Measurements from ENCODE around the gene GJC2.
A peak's percentile ranks its signal among the peaks of the same experiment; 100 is the strongest.

GJC2 gene

GRCh38 chr1:228114827-228115226, 34.9 kb upstream of the GJC2 start:
- no peak for DNase-seq

- DNase-seq = no peak
Observed at GRCh38 chr1:228117335-228117734, 32.4 kb upstream of the GJC2 start.

GRCh38 chr1:228118040-228118439, 31.7 kb upstream of the GJC2 start:
- DNase-seq = no peak

GRCh38 chr1:228120351-228120750, 29.4 kb upstream of the GJC2 start:
- DNase-seq = no peak

GRCh38 chr1:228120857-228121489, 28.8 kb upstream of the GJC2 start:
- DNase-seq = no peak

- no peak for DNase-seq
Observed at GRCh38 chr1:228122921-228123441, 26.7 kb upstream of the GJC2 start.

- no peak for DNase-seq
Observed at GRCh38 chr1:228123505-228123904, 26.2 kb upstream of the GJC2 start.

GRCh38 chr1:228125185-228125584, 24.5 kb upstream of the GJC2 start:
- no peak for DNase-seq

GRCh38 chr1:228131766-228132165, 18.0 kb upstream of the GJC2 start:
- no peak for DNase-seq

GRCh38 chr1:228134591-228134990, 15.1 kb upstream of the GJC2 start:
- DNase-seq = no peak

GRCh38 chr1:228136901-228137300, 12.8 kb upstream of the GJC2 start:
- DNase-seq = no peak

GRCh38 chr1:228139406-228139930, 10.3 kb upstream of the GJC2 start:
- no peak for DNase-seq

- peak; percentile 100 for DNase-seq
Observed at GRCh38 chr1:228139931-228140723, 9.6 kb upstream of the GJC2 start, which contains the start of gene GUK1. GUK1 (plus strand) TSS chr1:228140279; CDS start chr1:228140303, 24 bp downstream.

- no peak for DNase-seq
Observed at GRCh38 chr1:228140724-228141225, 9.0 kb upstream of the GJC2 start.

- peak in 1 of 2 experiments; percentile 22 for DNase-seq
Observed at GRCh38 chr1:228141226-228142044, 8.3 kb upstream of the GJC2 start.

- no peak for DNase-seq
Observed at GRCh38 chr1:228142155-228142691, 7.5 kb upstream of the GJC2 start.

GRCh38 chr1:228142701-228143136, 7.0 kb upstream of the GJC2 start:
- no peak for DNase-seq

- DNase-seq = no peak
Observed at GRCh38 chr1:228143480-228144192, 6.1 kb upstream of the GJC2 start.

- DNase-seq = no peak
Observed at GRCh38 chr1:228144193-228144992, 5.3 kb upstream of the GJC2 start.

- no peak for DNase-seq
Observed at GRCh38 chr1:228144993-228145343, 4.8 kb upstream of the GJC2 start.
